ENCODE results near the gene LRRC56. TPM values are rescaled to one million over a fixed set of nuclear protein-coding genes. Genes with fewer than 3 reads are reported as not detected.
A peak's percentile ranks its signal among the peaks of the same experiment; 100 is the strongest.

LRRC56 gene
- total and polyA plus RNA-seq, 9 of the 15 experiments (the other 6 are each of a cell fraction or from before 2014, with no cell fraction given) = 0.03 to 4.5 (median 1.0) TPM; not detected in 1

DNA sequence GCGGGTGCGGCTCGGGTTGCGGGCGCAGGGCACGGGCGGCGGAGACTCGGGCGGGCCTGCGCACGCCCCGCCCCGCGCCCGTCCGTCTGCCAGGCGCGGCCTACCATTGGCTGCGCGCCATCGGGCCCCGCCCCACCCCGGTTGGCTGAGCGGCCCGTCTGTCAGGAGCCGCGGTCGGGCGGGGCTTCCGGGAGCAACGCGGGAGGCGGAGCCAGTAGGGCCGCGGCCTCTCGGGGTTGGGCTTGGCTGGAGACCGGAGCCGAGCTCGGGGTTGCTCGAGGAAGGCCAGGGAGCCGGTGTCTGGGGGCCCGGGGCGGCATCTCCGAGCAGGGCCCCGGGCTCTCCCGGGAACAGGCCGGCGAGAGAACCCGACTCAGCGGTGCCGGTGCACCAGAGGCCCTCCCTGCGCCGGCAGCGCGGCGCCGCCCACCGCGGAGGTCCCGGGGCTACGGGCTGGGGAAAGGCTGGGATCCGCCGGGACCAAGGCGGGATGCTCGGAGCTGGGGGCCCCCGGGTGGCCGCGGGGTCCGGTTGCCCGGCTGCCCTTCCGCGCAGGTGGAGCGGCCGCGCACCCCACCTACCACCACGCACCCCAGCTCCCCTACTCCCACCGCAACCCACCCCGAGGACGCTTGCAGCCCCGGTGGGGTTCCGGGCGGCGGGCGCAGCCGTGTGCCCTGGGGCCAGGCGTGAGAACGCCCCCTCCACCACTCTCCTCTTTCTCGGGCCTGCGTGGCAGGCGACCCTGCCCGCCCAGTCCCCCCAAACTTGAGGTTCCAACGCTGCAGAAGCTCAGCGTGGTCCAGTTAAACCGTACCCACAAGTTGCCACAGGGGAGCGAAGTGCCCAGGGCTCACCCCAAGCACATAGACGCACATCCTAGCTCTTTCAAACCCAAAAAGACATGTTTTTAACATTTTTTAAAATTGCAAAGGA is 1.5 kb upstream of the LRRC56 start, which contains the start of gene HRAS (continued):
- TF ChIP-seq, protein P1, sequence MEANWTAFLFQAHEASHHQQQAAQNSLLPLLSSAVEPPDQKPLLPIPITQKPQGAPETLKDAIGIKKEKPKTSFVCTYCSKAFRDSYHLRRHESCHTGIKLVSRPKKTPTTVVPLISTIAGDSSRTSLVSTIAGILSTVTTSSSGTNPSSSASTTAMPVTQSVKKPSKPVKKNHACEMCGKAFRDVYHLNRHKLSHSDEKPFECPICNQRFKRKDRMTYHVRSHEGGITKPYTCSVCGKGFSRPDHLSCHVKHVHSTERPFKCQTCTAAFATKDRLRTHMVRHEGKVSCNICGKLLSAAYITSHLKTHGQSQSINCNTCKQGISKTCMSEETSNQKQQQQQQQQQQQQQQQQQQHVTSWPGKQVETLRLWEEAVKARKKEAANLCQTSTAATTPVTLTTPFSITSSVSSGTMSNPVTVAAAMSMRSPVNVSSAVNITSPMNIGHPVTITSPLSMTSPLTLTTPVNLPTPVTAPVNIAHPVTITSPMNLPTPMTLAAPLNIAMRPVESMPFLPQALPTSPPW (CRISPR knock-in tag; IDR thresholded peaks at IDR 0.05) = peak; percentile 83
- TF ChIP-seq, protein P2, sequence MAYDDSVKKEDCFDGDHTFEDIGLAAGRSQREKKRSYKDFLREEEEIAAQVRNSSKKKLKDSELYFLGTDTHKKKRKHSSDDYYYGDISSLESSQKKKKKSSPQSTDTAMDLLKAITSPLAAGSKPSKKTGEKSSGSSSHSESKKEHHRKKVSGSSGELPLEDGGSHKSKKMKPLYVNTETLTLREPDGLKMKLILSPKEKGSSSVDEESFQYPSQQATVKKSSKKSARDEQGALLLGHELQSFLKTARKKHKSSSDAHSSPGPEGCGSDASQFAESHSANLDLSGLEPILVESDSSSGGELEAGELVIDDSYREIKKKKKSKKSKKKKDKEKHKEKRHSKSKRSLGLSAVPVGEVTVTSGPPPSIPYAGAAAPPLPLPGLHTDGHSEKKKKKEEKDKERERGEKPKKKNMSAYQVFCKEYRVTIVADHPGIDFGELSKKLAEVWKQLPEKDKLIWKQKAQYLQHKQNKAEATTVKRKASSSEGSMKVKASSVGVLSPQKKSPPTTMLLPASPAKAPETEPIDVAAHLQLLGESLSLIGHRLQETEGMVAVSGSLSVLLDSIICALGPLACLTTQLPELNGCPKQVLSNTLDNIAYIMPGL (CRISPR knock-in tag; IDR thresholded peaks at IDR 0.05) = no peak
- TF ChIP-seq ZNF696 (CRISPR knock-in tag; conservative IDR thresholded peaks at IDR 0.05) (no peak), SNRNP70 (optimal IDR thresholded peaks at IDR 0.05; ENCODE audit: low read depth, low read length) (no peak), PCBP1 (IDR thresholded peaks at IDR 0.05; ENCODE audit: low read depth, low read length, poor library complexity, severe bottlenecking) (peak; percentile 83), CREB1 (IDR thresholded peaks at IDR 0.05) (peak; percentile 28; the same call in 1 of the 2 replicates), CREB1 (CRISPR knock-in tag; IDR thresholded peaks at IDR 0.05) (no peak), ZKSCAN8 (CRISPR knock-in tag; IDR thresholded peaks at IDR 0.05) (no peak), BDP1 (IDR thresholded peaks at IDR 0.05; ENCODE audit: insufficient read depth, insufficient read length) (no peak), ZNF232 (CRISPR knock-in tag; IDR thresholded peaks at IDR 0.05) (no peak), MAZ (CRISPR knock-in tag; conservative IDR thresholded peaks at IDR 0.05 in 1 of 2, IDR thresholded peaks at IDR 0.05 in 1 of 2) (peak; percentile 94 to 96), NR3C1 (CRISPR knock-in tag; IDR thresholded peaks at IDR 0.05) (no peak), ZBTB7A (IDR thresholded peaks at IDR 0.05; ENCODE audit: borderline replicate concordance, control insufficient read depth, low read depth, low read length) (peak; percentile 52; the same call in 1 of the 2 replicates), CHD2 (IDR thresholded peaks at IDR 0.05; ENCODE audit: low read depth, low read length) (peak; percentile 82), NFYB (IDR thresholded peaks at IDR 0.05; ENCODE audit: extremely low read depth, insufficient read length) (peak; percentile 88), CXXC5 (CRISPR knock-in tag; IDR thresholded peaks at IDR 0.05) (peak; percentile 99), FOS (IDR thresholded peaks at IDR 0.05; ENCODE audit: extremely low read depth, insufficient read length) (peak; percentile 92), YBX1 (IDR thresholded peaks at IDR 0.05) (no peak), MBD2 (IDR thresholded peaks at IDR 0.05; ENCODE audit: borderline replicate concordance, low read depth) (peak; percentile 86; the same call in 1 of the 2 replicates), NR2C2 (CRISPR knock-in tag; IDR thresholded peaks at IDR 0.05) (no peak), NR2C2 (tag; IDR thresholded peaks at IDR 0.05) (peak; percentile 34; the same call in 1 of the 2 replicates)
